AG04450 (cell line): ENCODE results near the gene CD164L2. TPM values are rescaled to one million over a fixed set of nuclear protein-coding genes. Genes with fewer than 3 reads are reported as not detected.
A peak's percentile ranks its signal among the peaks of the same experiment; 100 is the strongest.

ENCODE experiments used
- CTCF ChIA-PET: fragments of 300-600, 350-600 bp; formaldehyde crosslinking; extraction: SDS; loops from one replicate; lab custom pipeline; 2022; ENCODE audit warnings: antibody characterized with exemption, inconsistent platforms; lab: Charles Lee
- POLR2A ChIA-PET: fragments of 350-600 bp; formaldehyde crosslinking; extraction: SDS; loops from one replicate; lab custom pipeline; 2021; ENCODE audit warnings: antibody characterized with exemption, inconsistent platforms; lab: Yijun Ruan, JAX
- DNase-seq: peaks from one replicate; pipeline ENCODE4 v3.0.0-alpha.2; 2011; ENCODE audit warnings: low read depth, low spot score
- H3K27ac ChIP-seq: one replicate; pipeline ENCODE4 v1.5.1; 2012; ENCODE audit warnings: low read depth, low read length, control low read depth
- H3K27me3 ChIP-seq: one replicate; pipeline ENCODE4 v1.6.0; 2012; ENCODE audit warnings: low read length; ENCODE audit not compliant: control insufficient read depth, insufficient read depth
- H3K4me3 ChIP-seq: 2 replicates; pipeline ENCODE4 v1.5.1; 2011; ENCODE audit warnings: mild to moderate bottlenecking, low read depth, low read length, control low read depth
- H3K9me3 ChIP-seq: 2 replicates; pipeline ENCODE4 v1.5.1; 2012; ENCODE audit warnings: low read length; ENCODE audit not compliant: control insufficient read depth, insufficient read depth
- CTCF ChIP-seq: IDR thresholded peaks from 2 replicates; pipeline ENCODE4 v1.5.1; 2011; ENCODE audit warnings: low read depth, low read length, control low read depth, inconsistent platforms
- polyA plus RNA-seq: library from polyadenylated mRNA; depleted of rRNA; stranded (reverse); fragments of >200 nt; gene quantifications from 2 replicates; pipeline ENCODE4 v1.2.3, GENCODE V29; 2011

Gene CD164L2
- polyA plus RNA-seq, 1 experiment = not detected

DNA sequence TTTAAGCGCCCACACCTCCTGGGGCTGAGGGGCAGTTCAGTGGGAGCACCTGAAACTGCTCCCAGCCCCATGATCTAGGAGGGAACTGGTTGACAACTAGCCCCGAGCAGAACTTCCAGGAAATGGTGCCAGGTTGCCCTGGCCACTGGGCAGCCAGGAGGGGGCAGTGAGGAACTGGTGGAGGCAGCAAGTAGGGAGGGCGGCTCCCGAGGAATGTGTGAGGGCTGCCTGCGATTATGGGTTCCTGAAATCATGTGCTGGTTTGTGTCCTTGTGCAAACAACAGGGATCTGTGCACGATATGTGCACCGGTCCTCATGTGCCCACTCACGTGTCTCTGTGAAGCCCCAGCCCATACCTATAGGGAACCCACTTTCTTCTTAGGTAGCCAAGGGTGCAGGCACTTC is 19.2 kb upstream of the CD164L2 start:
- POLR2A ChIA-PET = no interaction called here
- H3K27ac ChIP-seq = no peak overlapping the region
- CTCF ChIA-PET = interaction anchor here (0.6 to 2.9 kb wide), 9 partner anchors 16 to 853 kb away, joined by 3 to 18 read pairs (median 4); no protein-coding TSS in a partner anchor

DNA sequence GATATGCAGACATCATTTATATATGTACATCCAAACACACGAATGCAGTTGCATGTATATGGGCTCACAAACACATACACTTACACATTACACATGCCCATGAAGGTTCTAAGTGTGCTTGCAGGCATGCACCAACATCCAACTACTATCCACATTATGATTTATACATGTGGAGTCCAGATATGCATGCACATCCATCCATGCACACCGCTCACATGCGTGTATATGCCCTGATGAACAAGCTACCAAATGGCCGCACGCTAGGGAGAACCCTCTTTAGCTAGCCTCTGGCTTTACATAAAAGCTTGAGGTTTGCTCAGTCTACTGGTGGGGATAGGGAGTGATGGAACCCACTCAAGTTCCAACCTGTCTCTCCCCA is 17.8 kb upstream of the CD164L2 start:
- Histone ChIP-seq H3K9me3 (no peaks in the 10 kb centered on the region), H3K27ac (no peak overlapping the region), H3K27me3 (no peaks in the 10 kb centered on the region), H3K4me3 (no peak overlapping the region)
- DNase-seq = no peak
- TF ChIP-seq CTCF = no peak
- POLR2A ChIA-PET = interaction anchor here (0.6 kb wide), 1 partner anchor 194 kb away, joined by 3 read pairs; no protein-coding TSS in a partner anchor
- CTCF ChIA-PET = interaction anchor here (1.3 to 2.9 kb wide), 3 partner anchors 33 to 355 kb away, joined by 3 to 18 read pairs (median 3); no protein-coding TSS in a partner anchor

More for the DNA sequence above, 19.2 kb upstream of the CD164L2 start:
- no peak for DNase-seq
- Histone ChIP-seq H3K9me3 (no peaks in the 10 kb centered on the region), H3K4me3 (no peak overlapping the region), H3K27me3 (no peaks in the 10 kb centered on the region)
- TF ChIP-seq CTCF = peak; percentile 52

DNA sequence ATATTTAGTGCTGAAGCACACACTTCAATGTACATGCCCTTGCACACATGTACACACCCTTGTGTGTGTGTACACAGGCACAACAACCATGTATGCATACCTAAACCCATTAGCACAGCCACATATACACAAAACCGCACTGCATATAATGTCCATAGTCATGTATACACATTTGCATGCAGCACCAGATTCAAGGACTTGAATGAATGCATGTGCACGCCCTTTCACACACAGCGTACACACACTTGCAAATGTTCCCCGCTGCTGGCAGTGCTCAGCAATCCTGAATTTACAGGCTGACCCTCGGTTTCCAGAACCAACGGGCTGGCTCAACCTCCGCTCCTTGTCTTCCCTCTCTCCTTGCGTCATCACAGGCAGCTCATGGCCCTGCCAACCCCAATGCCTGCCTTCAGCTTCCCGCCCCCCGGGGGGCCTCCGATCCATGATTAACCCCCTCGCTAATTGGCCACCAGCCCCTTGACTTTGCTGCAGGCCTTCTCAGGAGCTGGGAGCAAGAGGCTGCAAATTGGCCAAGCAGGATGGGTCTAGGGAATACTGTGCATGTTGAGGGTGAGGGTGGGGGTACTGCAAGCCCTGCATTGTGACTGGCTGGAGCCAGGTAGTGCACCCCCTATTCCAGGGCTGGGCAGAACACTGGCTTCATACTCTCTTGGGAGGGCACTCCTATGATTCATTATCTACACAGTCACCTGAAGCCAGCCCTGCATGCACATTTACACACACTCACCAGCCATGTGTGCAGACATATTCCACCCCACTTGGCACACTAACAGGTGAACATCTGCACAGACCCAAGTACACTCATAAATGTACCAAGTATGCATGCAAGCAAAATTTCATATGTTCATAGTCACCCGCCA is 17.2 kb upstream of the CD164L2 start:
- no peak overlapping the region for H3K4me3 ChIP-seq
- no peak for DNase-seq
- H3K27me3 ChIP-seq = no peaks in the 10 kb centered on the region
- CTCF ChIA-PET = interaction anchor here (0.6 to 7.4 kb wide), 4 partner anchors 102 to 355 kb away, joined by 3 to 168 read pairs (median 4); no protein-coding TSS in a partner anchor
- H3K9me3 ChIP-seq = no peaks in the 10 kb centered on the region
- no peak overlapping the region for H3K27ac ChIP-seq
- POLR2A ChIA-PET = no interaction called here
- TF ChIP-seq CTCF = no peak

GRCh38 chr1:27399251-27400025 is 16.3 kb upstream of the CD164L2 start:
- no peak for TF ChIP-seq CTCF
- DNase-seq = no peak
- CTCF ChIA-PET = interaction anchor here (0.6 to 7.4 kb wide), 3 partner anchors 101 to 207 kb away, joined by 3 to 168 read pairs (median 4); no protein-coding TSS in a partner anchor
- Histone ChIP-seq H3K4me3 (no peak overlapping the region), H3K27me3 (no peaks in the 10 kb centered on the region), H3K9me3 (no peaks in the 10 kb centered on the region), H3K27ac (no peak overlapping the region)
- POLR2A ChIA-PET = interaction anchor here (0.8 to 1.1 kb wide), 2 partner anchors 203 to 204 kb away, joined by 3 to 4 read pairs; partner anchors contain the start of gene AHDC1
